K562 (cell line): Measurements from ENCODE around the gene SH2D3A. TPM values are rescaled to one million over a fixed set of nuclear protein-coding genes. Genes with fewer than 3 reads are reported as not detected.

ENCODE experiments used
- ADNP ChIP-seq: fragments of 200-800 bp; sonication (Bioruptor generic); IDR thresholded peaks from 2 replicates; pipeline ENCODE4 v1.6.1; 2016; ENCODE audit warnings: missing genetic modification characterization, missing compliant biosample characterization
- CBFB ChIP-seq: sonication (generic); formaldehyde crosslinking; IDR thresholded peaks from 2 replicates; pipeline ENCODE4 v1.4.0; 2020; ENCODE audit warnings: mild to moderate bottlenecking, missing genetic modification reagents
- CREM ChIP-seq: IDR thresholded peaks from 2 replicates; pipeline ENCODE4 v1.6.1; 2014; ENCODE audit warnings: antibody characterized with exemption, low read depth
- E2F4 ChIP-seq: sonication (generic); formaldehyde crosslinking; IDR thresholded peaks from 2 replicates; pipeline ENCODE4 v1.8.0; 2022; ENCODE audit warnings: mild to moderate bottlenecking, low read depth, missing genetic modification reagents
- ELF2 ChIP-seq: fragments of 250-450 bp; sonication (Bioruptor Pico); IDR thresholded peaks from 2 replicates; pipeline ENCODE4 v1.5.0; 2021; ENCODE audit warnings: mild to moderate bottlenecking
- FOXK1 ChIP-seq: sonication (generic); formaldehyde crosslinking; IDR thresholded peaks from 2 replicates; pipeline ENCODE4 v1.8.0; 2022; ENCODE audit warnings: missing genetic modification reagents, mild to moderate bottlenecking, borderline replicate concordance
- FUS ChIP-seq: fragments of 200-400 bp; formaldehyde crosslinking; optimal IDR thresholded peaks from 2 replicates; pipeline ENCODE3; 2017; ENCODE audit warnings: low read depth, low read length
- GMEB1 ChIP-seq: fragments of 250-450 bp; sonication (Bioruptor Pico); IDR thresholded peaks from 2 replicates; pipeline ENCODE4 v1.4.0; 2020; ENCODE audit warnings: mild to moderate bottlenecking
- HOXB6 ChIP-seq: fragments of 250-450 bp; sonication (Bioruptor Pico); IDR thresholded peaks from 2 replicates; pipeline ENCODE4 v1.5.1; 2022; ENCODE audit warnings: mild to moderate bottlenecking, borderline replicate concordance
- KAT2B ChIP-seq: IDR thresholded peaks from one replicate; pipeline ENCODE4 v1.6.1; 2012; ENCODE audit warnings: low read depth, mild to moderate bottlenecking, control low read depth, inconsistent platforms, low read length, moderate library complexity
- KDM4B ChIP-seq, 2 experiments: fragments of 450-650 bp in 1 of 2; sonication (generic) in 1 of 2; IDR thresholded peaks; 2 replicates each; pipeline ENCODE4 v1.6.1; 2016 to 2017; ENCODE audit warnings: borderline replicate concordance in 2 of 2, antibody characterized with exemption in 1 of 2, low read depth in 1 of 2, mild to moderate bottlenecking in 1 of 2
- NCOA4 ChIP-seq: fragments of 450-650 bp; IDR thresholded peaks from 2 replicates; pipeline ENCODE4 v1.6.1; 2018; ENCODE audit warnings: mild to moderate bottlenecking; ENCODE audit not compliant: partially characterized antibody
- PHTF2 ChIP-seq: fragments of 250-450 bp; sonication (Bioruptor Pico); IDR thresholded peaks from 2 replicates; pipeline ENCODE4 v1.5.0; 2021; ENCODE audit warnings: mild to moderate bottlenecking
- SMC3 ChIP-seq: conservative IDR thresholded peaks from 2 replicates; pipeline ENCODE4 v1.6.1; 2011; ENCODE audit warnings: low read depth, low read length, improper control_type of control experiment; ENCODE audit not compliant: insufficient read depth
- USF2 ChIP-seq: sonication (generic); formaldehyde crosslinking; IDR thresholded peaks from 2 replicates; pipeline ENCODE4 v1.5.0; 2020; ENCODE audit warnings: missing genetic modification reagents
- ZC3H4 ChIP-seq: sonication (generic); formaldehyde crosslinking; IDR thresholded peaks from 2 replicates; pipeline ENCODE4 v1.9.0; 2021; ENCODE audit warnings: missing genetic modification reagents, borderline replicate concordance
- ZFP1 ChIP-seq: fragments of 450-650 bp; formaldehyde crosslinking; IDR thresholded peaks from 2 replicates; pipeline ENCODE4 v1.4.0; 2020; ENCODE audit warnings: mild to moderate bottlenecking, mixed read lengths
- ZNF239 ChIP-seq: fragments of 250-450 bp; sonication (Bioruptor Pico); IDR thresholded peaks from 2 replicates; pipeline ENCODE4 v1.4.0; 2020; ENCODE audit warnings: mild to moderate bottlenecking
- ZNF398 ChIP-seq: fragments of 250-450 bp; sonication (Bioruptor Pico); IDR thresholded peaks from 2 replicates; pipeline ENCODE4 v1.8.0; 2021; ENCODE audit warnings: moderate library complexity, mild to moderate bottlenecking, inconsistent platforms
- ZNF639 ChIP-seq, 2 experiments: fragments of 200-800 bp in 1 of 2; sonication (Bioruptor generic) in 1 of 2; sonication (generic) in 1 of 2; formaldehyde crosslinking in 1 of 2; IDR thresholded peaks in 1 of 2; conservative IDR thresholded peaks in 1 of 2; 2 replicates each; pipeline versions ENCODE4 v1.5.0 to v1.6.1; 2016 to 2020; ENCODE audit warnings: missing compliant biosample characterization in 1 of 2, missing genetic modification characterization in 1 of 2, missing genetic modification reagents in 1 of 2
- polyA plus RNA-seq, 8 experiments: library from polyadenylated mRNA; depleted of rRNA in 4 of 8; stranded (reverse) in 5 of 8; unstranded in 3 of 8; fragments of >200 nt; fragmentation: Nextera tagmentation in 2 of 8; fragmentation: Illumina TruSeq in 1 of 8; extraction: Ambion mirVana in 2 of 8; extraction: Trizol in 1 of 8; gene quantifications; 2 replicates each; pipeline versions ENCODE4 v1.2.1 to v1.2.3, GENCODE V29; 2011 to 2014; ENCODE audit warnings: inconsistent platforms in 1 of 8, missing spikeins in 1 of 8
- total RNA-seq, 7 experiments: library from RNA; depleted of rRNA in 6 of 7; stranded (reverse); fragments of >200 nt in 6 of 7; fragmentation: Illumina TruSeq in 2 of 7; extraction: Trizol in 2 of 7; gene quantifications; 2 replicates each; pipeline versions ENCODE4 v1.2.1 to v1.2.3, GENCODE V29; 2011 to 2021; ENCODE audit warnings: low replicate concordance in 1 of 7
- TF ChIP-seq, protein P1 (sequence below): fragments of 450-650 bp; IDR thresholded peaks from 2 replicates; pipeline ENCODE4 v1.6.1; 2016; ENCODE audit warnings: missing biosample characterization, missing genetic modification characterization

SH2D3A gene
- total and polyA plus RNA-seq, 9 of the 15 experiments (the other 6 are each of a cell fraction or from before 2014, with no cell fraction given): 0.75 to 26.3 (median 8.9) TPM

DNA sequence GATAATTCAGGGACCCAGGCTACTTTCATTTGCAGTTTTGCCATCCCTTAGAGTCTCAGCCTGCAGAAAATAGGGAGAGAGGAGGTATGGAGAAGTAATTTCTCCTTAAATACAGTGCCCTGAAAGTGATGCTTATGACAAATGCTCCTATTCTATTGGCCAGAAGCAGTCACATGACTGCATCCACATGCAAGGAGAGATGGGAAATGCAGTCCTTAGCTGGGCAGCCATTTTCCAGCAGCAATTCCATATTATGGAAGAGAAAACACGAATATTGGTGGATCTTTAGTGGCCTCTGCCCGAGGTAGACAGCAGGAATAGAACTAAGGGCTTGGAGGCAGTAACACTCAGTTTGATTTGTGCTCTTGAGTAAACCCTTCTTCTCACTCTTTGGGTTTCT lies 44.7 kb upstream of the SH2D3A start (continued):
- TF ChIP-seq SMC3: no peak
- no peak for TF ChIP-seq ZNF398
- TF ChIP-seq ZNF239 (CRISPR knock-in tag): no peak
- TF ChIP-seq PHTF2: no peak
- peak; percentile 81 for TF ChIP-seq CREM
- no peak for TF ChIP-seq KAT2B
- peak; percentile 97 for TF ChIP-seq USF2 (CRISPR knock-in tag)
- no peak for TF ChIP-seq NCOA4
- no peak for TF ChIP-seq ZC3H4 (CRISPR knock-in tag)
- TF ChIP-seq HOXB6: no peak
- TF ChIP-seq FUS: no peak
- TF ChIP-seq FOXK1 (CRISPR knock-in tag): no peak
- TF ChIP-seq ZNF639 (CRISPR knock-in tag; conservative IDR thresholded peaks at IDR 0.05 in 1 of 2, IDR thresholded peaks at IDR 0.05 in 1 of 2): no peak
- TF ChIP-seq ELF2 (CRISPR knock-in tag): no peak
- TF ChIP-seq GMEB1: no peak
- TF ChIP-seq ADNP (tag): no peak
- TF ChIP-seq, protein P1, sequence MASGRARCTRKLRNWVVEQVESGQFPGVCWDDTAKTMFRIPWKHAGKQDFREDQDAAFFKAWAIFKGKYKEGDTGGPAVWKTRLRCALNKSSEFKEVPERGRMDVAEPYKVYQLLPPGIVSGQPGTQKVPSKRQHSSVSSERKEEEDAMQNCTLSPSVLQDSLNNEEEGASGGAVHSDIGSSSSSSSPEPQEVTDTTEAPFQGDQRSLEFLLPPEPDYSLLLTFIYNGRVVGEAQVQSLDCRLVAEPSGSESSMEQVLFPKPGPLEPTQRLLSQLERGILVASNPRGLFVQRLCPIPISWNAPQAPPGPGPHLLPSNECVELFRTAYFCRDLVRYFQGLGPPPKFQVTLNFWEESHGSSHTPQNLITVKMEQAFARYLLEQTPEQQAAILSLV: no peak
- TF ChIP-seq E2F4 (CRISPR knock-in tag): no peak
- TF ChIP-seq ZFP1 (CRISPR knock-in tag): no peak
- no peak for TF ChIP-seq CBFB (CRISPR knock-in tag)
- TF ChIP-seq KDM4B (IDR thresholded peaks at IDR 0.05; ENCODE audit: borderline replicate concordance in 2 of 2, low read depth in 1 of 2): no peak
